Measurements from ENCODE around the gene SELPLG.

Gene SELPLG

DNA sequence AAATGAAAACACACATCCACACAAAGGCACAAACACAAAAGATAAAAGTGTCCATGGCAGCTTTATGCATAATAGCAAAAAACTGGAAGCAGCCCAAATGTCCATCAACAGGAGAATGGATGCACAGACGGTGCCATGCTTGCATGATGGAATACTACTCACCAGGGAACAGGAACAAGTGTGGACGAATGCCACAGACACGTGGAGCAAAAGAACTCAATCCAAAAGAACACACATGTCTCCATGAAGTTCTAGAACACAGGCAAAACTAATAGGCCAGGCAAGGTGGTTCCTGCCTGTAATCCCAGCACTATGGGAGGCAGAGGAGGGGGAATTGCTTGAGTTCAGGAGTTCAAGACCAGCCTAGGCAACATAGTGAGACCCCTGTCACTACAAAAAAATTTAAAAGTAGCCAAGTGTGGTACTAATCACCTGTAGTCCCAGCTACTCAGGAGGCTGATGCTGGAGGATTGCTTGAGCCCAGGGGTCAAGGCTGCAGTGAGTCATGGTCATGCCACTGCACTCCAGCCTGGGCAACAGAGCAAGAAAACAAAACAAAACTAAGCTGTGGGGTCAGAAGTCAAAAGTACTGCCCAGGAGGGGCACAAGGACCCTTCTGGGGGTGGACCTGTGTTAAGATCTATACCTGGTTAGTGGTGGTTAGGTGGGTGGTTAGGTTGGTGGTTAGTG, 28.5 kb downstream of the SELPLG start:
- no peak for DNase-seq (ENCODE audit: low read depth in 2 of 2)

DNA sequence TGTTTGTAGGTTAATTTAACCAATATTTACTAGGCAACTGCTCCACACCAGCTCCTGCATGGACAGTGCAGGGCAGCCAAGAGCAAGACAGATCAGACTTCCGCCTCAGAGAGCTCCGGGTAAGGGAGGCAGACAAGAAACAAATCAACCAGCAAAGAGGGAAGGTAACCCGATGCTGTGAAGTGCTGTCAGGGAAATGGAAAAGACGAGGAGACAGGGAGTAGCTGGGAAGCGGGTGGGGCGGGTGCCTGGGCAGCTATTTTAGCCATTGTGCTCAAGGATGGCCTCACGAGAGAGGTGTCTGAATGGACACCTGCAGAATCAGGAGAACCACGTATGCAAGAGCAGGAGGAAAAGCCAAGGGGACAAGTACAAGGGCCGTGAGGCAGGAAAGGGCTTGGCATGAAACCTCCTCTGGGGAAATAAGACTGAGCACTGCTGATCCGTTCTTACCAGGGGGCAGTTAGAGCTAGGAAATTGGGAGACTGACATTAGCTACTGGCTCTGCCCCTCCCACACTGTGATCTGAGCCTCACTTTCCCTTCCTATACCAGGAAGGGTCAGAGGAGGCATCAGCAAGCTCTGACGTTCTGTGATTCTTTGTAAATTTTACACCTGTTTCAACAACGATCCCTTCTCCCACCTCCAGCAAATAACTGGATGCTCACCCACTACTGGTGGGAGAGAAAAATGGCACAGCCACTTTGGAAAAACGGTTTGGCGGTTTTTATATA, 29.3 kb downstream of the SELPLG start:
- no peak for DNase-seq (ENCODE audit: low read depth in 2 of 2)

DNA sequence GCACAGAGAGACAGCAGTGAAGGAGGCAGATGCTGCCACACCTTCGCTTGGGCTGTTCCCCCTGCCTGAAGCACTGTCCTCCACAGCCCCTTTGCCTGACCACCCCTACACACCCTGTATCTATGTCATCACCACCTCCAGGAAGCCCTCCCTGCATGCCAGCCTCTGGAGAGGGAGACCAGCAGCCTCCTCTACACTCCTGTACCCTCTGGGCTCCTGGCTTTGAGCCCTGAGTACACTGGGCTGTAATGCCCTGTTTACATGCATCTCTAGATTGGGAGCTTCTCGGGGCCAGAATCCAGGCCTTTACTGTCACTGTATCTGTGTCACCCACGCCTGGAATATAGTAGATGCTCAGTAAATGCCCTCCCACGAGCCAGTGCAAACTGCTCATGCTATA, 30.0 kb downstream of the SELPLG start:
- DNase-seq (ENCODE audit: low read depth in 2 of 2): no peak

DNA sequence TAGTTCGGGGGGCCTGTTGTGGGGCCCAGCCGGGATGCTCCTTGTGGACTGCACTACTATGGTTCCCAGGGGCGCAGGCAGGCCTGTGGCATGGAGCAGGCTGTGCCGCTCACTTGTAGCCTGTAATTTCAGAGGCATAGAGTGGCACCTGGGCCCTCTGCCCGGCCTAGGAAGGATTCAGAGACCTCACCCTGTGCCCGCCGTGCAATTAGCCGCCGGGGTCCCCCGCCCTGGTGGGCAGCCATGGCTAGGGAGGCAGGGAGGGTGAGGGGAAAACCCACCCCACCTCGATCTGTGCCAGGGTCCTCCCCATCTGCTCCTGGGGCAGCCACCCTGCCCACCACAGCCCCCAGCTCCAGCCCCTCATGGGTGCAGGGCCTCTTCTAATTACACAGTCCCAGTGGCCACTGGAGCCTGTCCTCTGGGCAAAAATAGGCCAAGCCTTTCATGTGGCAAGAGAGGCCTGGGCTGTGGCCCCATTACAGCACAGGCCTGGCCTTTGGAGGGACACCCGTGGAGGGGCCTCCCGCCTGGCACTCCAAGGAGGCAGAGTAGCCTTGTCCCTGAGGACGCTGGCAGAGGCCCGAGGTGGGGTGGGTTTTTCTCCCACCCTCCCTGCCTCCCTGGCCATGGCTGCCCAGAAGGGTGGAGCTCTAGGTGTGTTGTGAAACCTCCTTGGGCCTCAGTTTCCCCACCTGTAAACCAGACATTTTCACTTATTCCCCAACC, 30.6 kb downstream of the SELPLG start:
- no peak for DNase-seq (ENCODE audit: low read depth in 2 of 2)

DNA sequence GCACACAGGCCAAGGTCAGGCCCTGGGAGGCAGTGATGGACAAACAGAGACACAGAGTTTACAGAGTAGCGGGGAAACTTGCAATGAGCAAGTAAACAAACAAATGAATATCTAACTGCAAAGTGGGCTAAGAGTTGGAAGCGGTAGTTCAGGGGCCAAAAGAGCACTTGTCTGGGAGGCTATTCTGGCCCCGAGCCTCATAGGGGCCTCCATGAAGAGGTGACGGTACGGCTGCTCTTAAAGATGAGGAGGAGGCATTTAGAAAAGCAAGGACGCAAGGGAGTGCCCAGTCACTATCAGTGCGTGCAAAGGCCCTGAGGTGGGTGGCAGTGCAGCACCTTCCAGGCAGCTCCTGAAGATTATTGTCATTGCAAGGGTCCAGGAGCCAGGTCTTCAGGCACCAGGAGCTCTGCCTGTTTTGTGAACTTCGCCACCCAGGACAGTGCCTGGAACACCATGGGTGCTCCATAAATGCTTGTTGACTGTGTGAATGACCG, 31.4 kb downstream of the SELPLG start:
- no peak for DNase-seq (ENCODE audit: low read depth in 2 of 2)

DNA sequence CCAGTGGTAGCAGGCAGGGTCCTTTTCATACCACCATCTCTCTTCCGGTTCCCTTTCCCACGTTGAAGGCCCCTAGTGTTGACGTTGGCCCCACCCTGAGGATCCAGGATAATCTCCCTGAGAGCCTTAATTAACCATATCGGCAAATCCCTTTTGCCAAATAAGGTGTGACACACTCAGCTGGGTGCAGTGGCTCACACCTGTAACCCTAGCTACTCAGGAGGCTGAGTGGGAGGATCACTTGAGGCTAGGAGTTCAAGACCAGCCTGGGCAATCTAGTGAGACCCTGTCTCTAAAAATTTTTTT, 33.0 kb downstream of the SELPLG start:
- no peak for DNase-seq (ENCODE audit: low read depth in 2 of 2)

DNA sequence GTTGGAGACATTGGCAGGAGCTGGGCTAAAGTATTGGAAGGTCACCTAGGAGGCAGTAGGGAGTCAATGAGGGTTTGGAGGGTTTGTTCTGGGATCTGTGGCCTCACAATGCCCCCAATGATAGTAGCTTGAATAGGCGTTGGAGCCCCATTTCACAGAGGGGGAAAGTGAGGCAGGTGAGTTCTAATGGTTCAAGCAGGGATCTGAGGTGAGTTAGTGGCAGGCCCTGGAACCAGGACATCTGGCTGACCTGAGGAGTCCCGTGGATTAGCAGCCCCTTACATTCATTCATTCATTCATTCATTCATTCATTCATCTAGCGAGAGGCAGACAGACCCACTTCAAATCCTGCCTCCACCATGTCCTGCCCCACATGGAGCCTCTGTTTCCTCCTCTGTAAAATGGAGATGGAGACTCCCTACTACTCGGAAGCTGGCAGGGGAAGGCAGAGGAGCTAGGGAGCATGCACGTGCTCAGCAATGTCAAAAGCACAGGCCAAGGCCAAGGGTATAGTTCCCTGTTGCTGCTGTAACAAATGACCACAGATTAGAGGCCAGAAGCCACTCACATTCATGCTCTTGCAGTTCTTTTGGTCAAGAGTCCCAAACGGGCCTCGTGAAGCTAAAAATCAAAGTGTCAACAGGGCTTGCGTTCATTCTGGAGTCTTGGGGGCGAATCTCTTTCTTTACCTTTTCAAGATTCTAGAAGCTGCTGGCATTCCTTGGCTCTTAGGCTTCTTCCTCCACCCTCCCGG, 33.6 kb downstream of the SELPLG start:
- no peak for DNase-seq (ENCODE audit: low read depth in 2 of 2)

DNA sequence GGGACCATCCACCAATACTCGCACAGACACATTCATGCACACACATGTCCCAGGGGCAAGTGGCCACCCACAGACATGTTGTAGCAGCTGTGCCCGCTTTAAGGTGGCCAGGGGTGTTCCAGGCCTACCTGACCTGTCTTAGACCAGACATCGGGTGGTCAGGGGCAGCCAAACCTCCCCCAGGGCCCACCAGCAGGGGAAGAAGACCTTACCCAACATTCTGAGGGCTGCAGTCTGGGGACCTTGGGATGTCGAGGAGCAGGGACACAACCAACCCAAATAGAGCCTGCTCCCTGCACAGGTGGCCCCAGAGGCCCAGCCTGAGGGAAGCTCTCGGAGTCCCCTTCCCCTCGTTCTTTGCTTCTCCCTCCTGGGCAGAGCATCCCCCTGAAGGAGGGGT, 34.2 kb downstream of the SELPLG start:
- DNase-seq (ENCODE audit: low read depth in 2 of 2): no peak

DNA sequence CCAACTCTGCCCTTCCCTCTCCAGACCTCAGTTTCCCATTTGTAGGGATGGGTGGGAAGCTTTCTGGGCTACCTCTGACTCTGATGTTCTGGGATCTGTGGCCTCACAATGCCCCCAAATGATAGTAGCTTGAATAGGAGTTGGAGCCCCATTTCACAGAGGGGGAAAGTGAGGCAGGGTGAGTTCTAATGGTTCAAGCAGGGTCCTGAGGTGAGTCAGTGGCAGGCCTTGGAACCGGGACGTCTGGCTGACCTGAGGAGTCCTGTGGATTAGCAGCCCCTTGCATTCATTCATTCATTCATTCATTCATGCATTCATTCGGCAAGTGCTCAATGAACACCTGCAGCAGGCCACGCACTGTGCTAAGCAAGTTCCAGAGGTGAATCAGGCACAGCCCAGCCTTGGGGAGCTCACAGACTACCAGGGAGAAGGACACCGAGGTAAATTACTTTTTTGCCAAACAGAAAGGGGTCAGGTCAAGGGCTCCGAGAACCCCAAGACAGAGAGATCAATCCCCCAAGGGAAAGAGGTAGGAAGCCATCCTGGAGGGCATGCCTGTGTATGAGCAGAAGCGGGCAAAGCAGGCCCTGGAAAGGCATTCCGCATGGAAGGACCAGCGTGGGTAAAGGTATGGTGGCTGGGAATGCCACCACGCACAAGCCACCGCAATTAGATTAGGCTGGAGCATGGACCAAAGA, 35.0 kb downstream of the SELPLG start:
- DNase-seq (ENCODE audit: low read depth in 2 of 2): no peak

DNA sequence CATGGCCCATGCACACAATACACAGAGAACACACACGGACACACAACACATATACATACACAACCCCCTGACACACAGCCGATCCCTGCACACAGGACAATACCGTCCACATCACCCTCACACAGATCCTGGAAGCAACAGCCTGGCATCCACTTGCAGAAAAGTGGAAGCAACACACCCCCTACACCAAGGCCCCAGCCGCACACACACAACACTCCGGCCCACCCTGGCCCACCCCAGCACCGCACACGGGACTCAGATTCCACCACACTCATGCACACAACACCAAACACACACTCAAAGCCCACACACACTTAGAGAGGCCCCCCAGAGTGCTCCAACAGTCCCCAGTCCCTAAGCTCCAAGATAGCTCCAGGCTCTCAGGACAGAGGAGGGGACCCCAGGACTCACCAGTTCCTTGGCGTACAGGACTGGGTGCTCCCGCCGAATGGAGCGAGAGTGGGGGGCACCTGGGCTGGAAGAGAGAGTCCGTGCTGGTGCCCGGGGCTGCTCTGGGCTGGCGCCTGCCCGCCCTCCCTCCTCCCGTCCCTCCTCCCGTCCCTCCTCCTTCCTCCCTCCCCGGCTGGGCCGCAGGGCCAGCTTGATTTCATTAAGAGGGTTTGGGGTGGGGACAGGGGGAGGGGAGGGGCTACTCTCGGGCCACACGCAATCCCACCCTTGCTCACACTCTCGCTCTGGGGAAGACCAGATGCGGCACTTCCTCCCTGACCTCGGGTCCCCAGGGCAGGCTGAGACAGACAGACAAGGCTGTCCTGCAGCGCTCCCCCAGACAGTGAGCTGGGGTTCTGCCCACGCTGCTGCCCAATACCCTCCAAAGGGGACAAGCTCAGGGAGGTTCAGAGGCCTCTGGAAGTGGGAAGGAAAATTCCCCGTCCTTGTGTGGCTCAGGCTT, 35.9 kb downstream of the SELPLG start, which contains the start of gene TMEM119:
TMEM119 (minus strand) TSS at position 526 of the 913 bp plus-strand sequence. CDS start 5,701 bp downstream, outside the sequence.
- DNase-seq (ENCODE audit: low read depth in 2 of 2): no peak

DNA sequence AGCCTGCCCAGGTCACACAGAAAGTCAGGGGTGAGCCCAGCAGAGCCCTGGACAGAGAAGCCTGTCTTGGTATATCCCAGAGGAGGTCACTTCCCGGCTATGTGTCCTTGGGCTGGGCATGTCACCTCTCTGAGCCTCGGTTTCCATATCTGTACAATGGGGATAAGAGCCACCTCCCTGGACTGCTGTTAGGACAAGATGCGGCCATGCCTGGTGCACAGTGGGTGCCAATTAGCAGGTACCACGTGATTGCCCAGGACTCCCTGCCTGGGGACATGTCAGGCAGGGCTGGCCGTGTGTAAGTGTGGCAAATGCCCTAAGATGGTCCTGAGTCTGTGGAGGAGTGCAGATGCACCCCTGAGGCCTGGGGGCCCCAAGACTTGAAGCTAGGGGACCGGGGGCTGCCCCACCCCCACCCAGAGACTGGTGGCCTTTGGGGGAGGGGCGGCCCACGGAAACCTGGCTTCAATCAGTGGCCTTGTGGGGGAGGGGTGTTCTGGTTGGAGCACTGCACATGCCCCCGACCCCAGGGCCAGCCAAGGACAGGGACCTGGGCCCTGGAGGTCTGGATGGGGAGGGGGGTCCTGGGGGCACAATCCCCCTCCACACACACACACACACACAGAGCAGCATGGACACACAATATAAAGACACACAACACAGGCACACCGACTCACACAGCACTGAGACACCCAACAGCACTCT, 36.7 kb downstream of the SELPLG start:
- no peak for DNase-seq (ENCODE audit: low read depth in 2 of 2)

DNA sequence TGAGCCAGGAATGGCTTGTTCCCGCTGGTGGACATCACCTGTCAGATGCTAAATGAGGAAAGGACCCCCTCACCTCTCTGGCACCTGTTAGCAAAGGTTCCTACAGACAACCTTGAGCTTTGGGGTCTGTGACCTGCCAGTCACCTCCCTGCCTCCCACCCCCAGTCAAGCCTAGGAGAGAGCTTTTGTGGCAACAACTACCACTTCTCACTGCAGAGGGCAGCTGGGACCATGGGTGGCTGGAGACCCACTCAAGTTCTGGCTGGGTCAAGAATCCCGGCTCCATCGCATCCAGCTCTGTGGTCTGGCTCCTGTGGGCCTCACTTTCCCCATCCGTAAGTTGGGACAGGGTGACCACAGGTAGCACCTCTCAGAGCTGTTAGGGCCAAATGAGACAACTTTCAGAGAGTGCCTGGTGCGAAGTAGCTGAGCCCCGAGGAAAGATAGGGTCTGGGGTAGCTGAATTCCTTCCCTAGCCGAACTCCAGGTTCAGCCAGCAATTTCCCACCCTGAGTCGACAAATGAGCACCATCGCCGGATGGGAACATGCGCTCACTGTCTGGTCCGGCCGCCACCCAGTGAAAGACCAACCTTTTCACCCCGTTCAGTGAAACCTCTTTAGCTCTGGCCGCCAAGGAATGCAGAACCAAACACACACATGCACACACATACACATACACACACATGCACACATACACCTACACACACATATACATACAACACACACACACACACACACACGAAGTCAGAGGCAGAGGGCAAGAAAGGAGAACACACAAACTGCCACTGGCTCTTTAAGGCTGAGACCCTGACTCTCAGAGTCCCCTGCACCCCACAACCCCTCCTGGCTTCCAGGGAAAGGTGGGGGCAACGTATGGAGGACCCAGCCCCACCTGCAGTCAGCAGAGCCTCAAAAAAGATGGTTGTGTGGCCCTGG, 37.7 kb downstream of the SELPLG start:
- DNase-seq (ENCODE audit: low read depth in 2 of 2): no peak

DNA sequence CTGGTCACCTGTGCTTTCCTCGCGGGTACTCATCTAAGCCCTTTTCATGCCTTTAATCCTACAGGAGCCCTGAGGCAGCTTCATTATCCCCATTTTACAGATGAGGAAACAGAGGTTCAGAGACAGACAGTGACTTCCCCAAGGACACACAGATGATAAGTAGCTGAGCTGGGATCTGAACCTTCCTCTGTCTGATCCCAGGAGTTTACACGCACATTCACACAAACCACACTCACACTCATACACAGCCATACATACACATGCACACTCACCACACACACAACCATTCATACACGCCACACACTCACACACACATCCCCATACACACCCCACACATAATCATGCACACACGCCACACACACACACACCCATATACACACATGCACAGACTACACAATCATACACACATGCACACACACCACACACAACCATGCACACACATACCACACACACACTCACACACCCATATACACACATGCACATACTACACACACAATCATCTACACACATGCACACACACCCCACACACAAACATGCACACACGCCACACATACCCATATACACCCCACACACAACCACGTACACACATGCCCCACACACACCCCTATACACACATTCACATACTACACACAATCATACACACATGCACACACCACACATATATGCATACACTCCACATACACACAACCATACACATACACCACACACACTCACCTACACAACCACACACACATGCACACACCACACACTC, 38.6 kb downstream of the SELPLG start:
- no peak for DNase-seq (ENCODE audit: low read depth in 2 of 2)

DNA sequence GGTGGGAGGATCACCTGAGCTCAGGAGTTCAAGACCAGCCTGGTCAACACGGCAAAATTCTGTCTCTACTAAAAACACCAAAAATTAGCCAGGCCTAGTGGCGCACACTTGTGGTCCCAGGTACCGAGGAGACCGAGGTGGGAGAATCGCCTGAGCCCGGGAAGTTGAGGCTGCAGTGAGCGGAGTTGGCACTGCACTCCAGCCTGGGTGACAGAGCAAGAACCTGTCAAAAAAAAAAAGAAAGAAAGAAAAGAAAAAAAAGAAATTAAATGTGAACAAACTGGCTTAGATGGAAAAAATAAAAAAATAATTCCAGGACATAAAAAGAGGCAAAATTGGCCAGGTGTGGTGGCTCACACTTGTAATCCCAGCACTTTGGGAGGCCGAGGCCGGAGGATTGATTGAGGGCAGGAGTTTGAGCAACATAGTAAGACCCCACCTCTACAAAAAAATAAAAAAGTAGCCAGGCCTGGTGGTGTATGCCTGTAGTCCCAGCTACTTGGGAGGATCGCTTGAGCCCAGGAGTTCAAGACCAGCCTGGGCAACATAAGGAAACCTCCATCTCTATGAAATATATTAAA, 39.3 kb downstream of the SELPLG start:
- no peak for DNase-seq (ENCODE audit: low read depth in 2 of 2)

DNA sequence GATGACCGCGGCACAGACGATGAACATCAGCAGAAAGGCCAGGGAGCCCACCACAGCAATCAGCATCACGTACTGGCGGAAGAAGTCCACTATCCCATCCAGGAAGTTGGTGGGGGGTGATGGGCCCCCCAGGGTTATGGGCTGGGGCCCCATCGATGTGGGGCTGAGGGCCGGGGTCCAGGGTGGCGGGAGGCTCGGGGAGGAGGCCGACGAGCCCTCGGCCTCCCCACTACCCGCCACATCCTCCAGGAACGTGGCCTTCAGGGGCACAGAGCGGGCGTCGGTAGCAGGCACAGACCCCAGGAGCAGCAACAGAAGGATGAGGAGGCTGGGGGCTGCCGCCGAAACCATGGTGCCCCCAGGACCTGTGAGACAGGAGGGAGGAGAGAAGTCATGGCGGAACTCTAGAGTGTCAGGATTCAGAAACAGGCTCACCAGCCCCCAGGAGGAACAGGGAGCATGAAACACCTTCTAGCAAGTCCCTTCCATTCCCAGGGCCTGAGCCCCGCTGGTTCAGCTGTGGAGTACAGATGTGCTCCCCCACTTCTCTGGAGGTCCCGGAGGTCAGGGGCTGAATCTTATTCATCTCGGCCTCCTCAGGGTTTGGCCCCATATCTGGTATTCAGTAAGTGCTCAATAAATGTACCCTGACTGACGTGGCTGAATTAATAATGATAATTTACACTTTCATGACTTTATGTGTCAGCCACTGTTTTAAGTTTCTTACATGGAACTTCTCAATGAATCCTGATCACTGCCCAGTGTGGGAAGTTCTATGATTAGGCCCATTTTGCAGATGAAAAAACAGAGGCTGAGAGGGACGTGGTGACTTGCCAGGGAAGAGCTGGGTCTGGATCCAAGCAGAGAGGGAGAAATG, 41.4 kb downstream of the SELPLG start:
- DNase-seq (ENCODE audit: low read depth in 2 of 2): no peak

DNA sequence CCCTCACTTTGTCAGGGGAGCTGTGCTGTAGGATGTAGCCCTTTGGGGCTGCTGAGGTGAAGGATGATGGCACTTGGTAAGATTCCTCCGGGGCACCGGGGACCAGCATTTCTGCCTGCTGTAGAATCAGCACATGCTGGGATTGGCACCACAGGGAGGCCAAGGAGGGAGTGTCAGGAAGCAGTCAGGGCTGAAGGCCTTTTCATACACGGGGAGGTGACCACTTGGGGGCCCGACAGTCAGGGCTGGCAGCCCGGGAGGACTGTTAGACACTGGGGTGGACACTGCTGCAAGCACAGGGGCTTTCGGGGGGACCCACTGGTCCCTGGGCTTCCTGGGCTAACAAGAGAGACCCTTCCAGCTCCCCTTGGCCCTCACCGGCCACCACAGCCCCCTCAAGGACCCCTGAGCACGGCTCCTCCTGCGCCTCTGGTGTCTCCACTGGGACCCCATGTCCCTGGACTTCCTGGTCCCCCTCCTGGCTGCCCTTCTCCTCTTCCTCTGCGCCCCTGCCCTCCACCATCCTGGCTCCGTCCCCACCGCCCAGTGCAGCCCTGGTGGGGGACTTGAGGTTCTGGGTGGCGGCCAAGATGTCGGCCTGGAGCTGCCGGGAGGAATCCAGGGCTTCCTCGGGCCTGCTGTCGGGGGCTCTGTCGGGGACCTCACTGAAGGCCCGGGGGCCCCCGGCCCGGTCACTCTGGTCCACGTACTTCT, 42.3 kb downstream of the SELPLG start:
- no peak for DNase-seq (ENCODE audit: low read depth in 2 of 2)
